Measurements from ENCODE around the gene TRIM17. TPM values are rescaled to one million over a fixed set of nuclear protein-coding genes. Genes with fewer than 3 reads are reported as not detected.

TRIM17 gene
- total RNA-seq, 6 experiments from 2014 or later: 0.23 to 0.36 (median 0.30) TPM; not detected in 3

DNA sequence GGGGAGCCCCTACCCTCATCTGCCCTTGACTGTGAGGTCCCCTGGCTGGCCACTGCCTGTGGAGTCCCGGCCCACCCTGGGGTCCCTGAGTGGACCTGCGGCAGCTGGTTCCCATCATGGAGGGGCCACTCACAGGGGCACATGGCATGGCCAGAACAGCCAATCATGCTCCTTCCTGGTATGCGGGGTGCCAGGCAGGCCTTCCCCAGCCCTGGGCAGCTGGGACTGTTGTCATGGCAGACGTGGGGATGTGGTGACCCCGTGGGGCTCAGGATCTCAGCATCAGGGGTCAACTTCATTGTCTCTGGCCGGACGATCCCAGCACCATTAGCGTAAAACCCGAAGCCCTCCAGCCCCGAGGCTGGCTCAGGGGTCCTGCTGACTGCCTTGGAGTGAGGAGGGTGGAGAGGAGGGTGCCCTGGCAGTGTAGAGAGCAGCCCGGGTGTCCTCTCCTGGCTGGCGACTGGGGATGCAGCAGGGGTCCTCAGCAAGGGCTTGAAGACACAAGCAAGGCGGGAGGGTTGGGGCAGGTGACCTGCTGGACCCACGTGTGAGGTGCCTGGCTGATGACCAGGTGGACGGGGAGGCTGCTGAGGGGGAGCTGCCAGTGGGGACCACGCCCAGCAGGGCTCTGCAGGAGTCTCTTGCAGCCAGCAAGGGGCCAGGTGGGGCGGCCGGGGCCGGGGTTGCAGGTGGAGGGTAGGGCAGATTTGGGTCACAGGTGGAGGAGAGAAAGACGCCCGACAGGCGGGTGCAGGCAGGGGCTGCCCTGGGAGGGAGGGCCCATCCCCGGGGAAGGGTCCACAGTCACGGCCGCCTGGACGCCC lies 55.1 kb downstream of the TRIM17 start:
- Mint-ChIP-seq H3K27ac (no peak overlapping the region), H3K4me1 (ENCODE audit: low read depth) (no peaks in the 10 kb centered on the region), H3K27me3 (ENCODE audit: insufficient read depth) (peaks cover 2% of the 10 kb centered on the region), H3K4me3 (no peak overlapping the region), H3K9me3 (no peaks in the 10 kb centered on the region; the same call in 1 of the 2 replicates), H3K36me3 (ENCODE audit: low read depth) (no peaks in the 10 kb centered on the region)
- DNase-seq: no peak
- TF ChIP-seq, protein P1, sequence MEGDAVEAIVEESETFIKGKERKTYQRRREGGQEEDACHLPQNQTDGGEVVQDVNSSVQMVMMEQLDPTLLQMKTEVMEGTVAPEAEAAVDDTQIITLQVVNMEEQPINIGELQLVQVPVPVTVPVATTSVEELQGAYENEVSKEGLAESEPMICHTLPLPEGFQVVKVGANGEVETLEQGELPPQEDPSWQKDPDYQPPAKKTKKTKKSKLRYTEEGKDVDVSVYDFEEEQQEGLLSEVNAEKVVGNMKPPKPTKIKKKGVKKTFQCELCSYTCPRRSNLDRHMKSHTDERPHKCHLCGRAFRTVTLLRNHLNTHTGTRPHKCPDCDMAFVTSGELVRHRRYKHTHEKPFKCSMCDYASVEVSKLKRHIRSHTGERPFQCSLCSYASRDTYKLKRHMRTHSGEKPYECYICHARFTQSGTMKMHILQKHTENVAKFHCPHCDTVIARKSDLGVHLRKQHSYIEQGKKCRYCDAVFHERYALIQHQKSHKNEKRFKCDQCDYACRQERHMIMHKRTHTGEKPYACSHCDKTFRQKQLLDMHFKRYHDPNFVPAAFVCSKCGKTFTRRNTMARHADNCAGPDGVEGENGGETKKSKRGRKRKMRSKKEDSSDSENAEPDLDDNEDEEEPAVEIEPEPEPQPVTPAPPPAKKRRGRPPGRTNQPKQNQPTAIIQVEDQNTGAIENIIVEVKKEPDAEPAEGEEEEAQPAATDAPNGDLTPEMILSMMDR (IDR thresholded peaks at IDR 0.05): no peak

DNA sequence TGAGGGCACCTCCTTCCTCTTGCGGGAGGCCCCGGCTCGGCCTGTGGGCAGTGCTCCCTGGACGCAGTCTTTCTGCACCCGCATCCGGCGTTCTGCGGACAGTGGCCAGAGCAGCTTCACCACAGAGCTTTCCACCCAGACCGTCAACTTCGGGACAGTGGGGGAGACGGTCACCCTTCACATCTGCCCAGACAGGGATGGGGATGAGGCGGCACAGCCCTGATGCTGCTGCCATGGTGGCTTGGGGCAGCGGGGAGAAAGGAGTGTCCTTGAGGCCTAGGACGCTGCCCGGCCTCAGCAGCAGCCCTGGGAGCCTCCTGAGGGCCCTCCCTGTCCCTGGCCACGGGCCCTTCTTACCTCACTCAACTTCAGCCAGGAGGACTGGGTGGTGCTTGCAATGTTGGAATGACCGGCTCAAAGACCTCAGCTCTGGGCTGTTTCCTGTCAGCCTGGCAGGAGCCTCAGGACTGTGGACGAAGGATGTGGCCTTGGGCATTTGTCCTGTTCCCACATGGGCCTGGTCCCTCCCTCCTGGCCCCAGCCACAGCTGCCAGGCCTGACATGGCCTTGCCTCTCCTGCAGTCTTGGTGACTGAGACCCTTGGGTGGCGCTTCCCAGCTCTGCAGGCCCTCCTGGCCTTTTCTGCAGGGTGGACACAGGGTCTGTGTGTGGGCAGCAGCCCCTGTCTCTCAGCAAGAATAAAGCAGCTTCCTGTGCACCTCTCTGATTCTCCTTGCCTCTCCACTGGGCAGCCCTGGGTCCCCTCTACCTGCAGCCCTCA lies 55.9 kb downstream of the TRIM17 start:
- Mint-ChIP-seq H3K27ac (no peak overlapping the region), H3K4me1 (ENCODE audit: low read depth) (no peaks in the 10 kb centered on the region), H3K9me3 (no peaks in the 10 kb centered on the region; the same call in 1 of the 2 replicates), H3K36me3 (ENCODE audit: low read depth) (no peaks in the 10 kb centered on the region), H3K4me3 (no peak overlapping the region), H3K27me3 (ENCODE audit: insufficient read depth) (peaks cover 2% of the 10 kb centered on the region)
- TF ChIP-seq, protein P1 (IDR thresholded peaks at IDR 0.05): no peak
- DNase-seq: no peak

DNA sequence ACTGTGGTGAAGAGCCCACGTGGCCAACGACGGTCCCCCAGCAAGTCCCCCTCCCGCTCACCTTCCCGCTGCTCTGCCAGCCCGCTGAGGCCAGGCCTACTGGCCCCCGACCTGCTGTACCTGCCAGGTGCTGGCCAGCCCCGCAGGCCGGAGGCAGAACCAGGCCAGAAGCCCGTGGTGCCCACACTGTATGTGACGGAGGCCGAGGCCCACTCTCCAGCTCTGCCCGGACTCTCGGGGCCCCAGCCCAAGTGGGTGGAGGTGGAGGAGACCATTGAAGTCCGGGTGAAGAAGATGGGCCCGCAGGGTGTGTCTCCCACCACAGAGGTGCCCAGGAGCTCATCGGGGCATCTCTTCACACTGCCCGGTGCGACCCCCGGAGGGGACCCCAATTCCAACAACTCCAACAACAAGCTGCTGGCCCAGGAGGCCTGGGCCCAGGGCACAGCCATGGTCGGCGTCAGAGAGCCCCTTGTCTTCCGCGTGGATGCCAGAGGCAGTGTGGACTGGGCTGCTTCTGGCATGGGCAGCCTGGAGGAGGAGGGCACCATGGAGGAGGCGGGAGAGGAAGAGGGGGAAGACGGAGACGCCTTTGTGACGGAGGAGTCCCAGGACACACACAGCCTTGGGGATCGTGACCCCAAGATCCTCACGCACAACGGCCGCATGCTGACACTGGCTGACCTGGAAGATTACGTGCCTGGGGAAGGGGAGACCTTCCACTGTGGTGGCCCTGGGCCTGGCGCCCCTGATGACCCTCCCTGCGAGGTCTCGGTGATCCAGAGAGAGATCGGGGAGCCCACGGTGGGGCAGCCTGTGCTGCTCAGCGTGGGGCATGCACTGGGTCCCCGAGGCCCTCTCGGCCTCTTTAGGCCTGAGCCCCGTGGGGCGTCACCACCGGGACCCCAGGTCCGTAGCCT lies 56.8 kb downstream of the TRIM17 start:
- Mint-ChIP-seq H3K36me3 (ENCODE audit: low read depth) (no peaks in the 10 kb centered on the region), H3K27ac (no peak overlapping the region), H3K4me3 (no peak overlapping the region), H3K9me3 (no peaks in the 10 kb centered on the region; the same call in 1 of the 2 replicates), H3K4me1 (ENCODE audit: low read depth) (no peaks in the 10 kb centered on the region), H3K27me3 (ENCODE audit: insufficient read depth) (peaks cover 2% of the 10 kb centered on the region)
- TF ChIP-seq, protein P1 (IDR thresholded peaks at IDR 0.05): no peak
- DNase-seq: no peak

DNA sequence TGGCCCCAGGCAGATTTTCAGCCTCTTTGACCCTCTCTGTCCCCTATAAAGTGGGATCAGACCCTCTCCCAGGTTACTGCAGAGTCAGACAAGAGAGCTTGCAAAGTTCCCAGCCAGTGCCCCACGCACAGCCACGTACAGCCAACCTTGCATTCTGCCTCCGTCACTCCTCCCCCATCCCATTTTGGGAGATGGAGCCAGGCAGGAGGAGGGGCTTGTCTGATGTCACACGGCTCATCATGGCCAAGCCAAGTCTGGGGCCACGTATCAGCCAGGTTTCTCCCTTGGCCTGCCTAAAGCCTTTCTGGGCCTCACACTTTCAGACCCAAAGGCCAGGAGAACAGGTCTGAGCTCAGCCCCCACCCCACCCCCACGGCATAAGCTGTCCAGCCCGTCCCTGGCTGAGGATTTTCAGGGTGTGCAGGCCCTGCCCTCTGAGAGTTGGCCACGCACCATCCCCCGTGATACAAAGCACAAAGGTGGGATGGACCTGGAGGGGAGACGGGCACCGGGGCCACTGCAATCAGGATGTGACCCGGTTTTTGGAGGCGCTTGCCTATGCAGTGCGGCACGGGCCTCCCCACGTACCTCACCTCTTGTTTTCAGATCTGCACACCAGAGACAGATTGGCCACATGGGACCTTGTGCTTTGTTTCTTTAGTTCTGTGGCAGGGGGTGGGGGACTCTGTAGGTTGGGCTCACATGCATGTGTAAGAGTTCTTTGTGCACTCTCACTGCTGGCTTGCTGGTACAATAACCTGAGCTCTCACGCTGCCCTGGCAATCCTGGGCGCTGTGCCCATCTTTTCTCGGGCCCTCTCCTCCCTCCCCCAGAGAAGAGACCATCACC lies 57.7 kb downstream of the TRIM17 start:
- no peak overlapping the region for H3K27ac Mint-ChIP-seq
- H3K4me1 Mint-ChIP-seq (ENCODE audit: low read depth): no peaks in the 10 kb centered on the region
- TF ChIP-seq, protein P1 (IDR thresholded peaks at IDR 0.05): no peak
- DNase-seq: no peak
- no peaks in the 10 kb centered on the region for H3K36me3 Mint-ChIP-seq (ENCODE audit: low read depth)
- H3K9me3 Mint-ChIP-seq: no peaks in the 10 kb centered on the region; the same call in 1 of the 2 replicates
- H3K4me3 Mint-ChIP-seq: no peak overlapping the region
- no peaks in the 10 kb centered on the region; the same call in 1 of the 2 replicates for H3K27me3 Mint-ChIP-seq (ENCODE audit: insufficient read depth)

All from HFFc6 (cell line).